Esophagus mucosa (tissue), 1 donor: ENCODE data around the gene CLSTN2. TPM values are rescaled to one million over a fixed set of nuclear protein-coding genes. Genes with fewer than 3 reads are reported as not detected.

Source experiments
- ATAC-seq: fragments of 200-7000 bp; cut with Tn5 transposase; one replicate; pipeline ENCODE4 v1.9.1; 2020
- total RNA-seq: library from RNA; stranded (reverse); gene quantifications from one replicate; pipeline ENCODE4 v1.2.4, GENCODE V29; 2023
- donor health status: DM: yes; HTN: yes; CAD: no.

Gene CLSTN2
- 1.5 TPM for total RNA-seq

- ATAC-seq = peak; percentile 77
These were observed at the start of gene CLSTN2 for GRCh38 chr3:139935016-139935865. TSS of gene CLSTN2 (plus strand) at chr3:139935185.

GRCh38 chr3:139887431-139887830, 47.6 kb upstream of the CLSTN2 start:
- no peak for ATAC-seq

- ATAC-seq = no peak
These were observed 46.3 kb upstream of the CLSTN2 start for GRCh38 chr3:139888561-139889140.

- ATAC-seq = no peak
These were observed 41.6 kb upstream of the CLSTN2 start for GRCh38 chr3:139893267-139893962.

GRCh38 chr3:139893963-139894642, 40.9 kb upstream of the CLSTN2 start:
- ATAC-seq = no peak

GRCh38 chr3:139894643-139894989, 40.4 kb upstream of the CLSTN2 start:
- no peak for ATAC-seq

GRCh38 chr3:139897759-139898158, 37.2 kb upstream of the CLSTN2 start:
- no peak for ATAC-seq

- peak; percentile 84 for ATAC-seq
These were observed 28.6 kb upstream of the CLSTN2 start for GRCh38 chr3:139906418-139906817.

GRCh38 chr3:139909811-139910210, 25.2 kb upstream of the CLSTN2 start:
- ATAC-seq = no peak

- ATAC-seq = no peak
These were observed 18.7 kb upstream of the CLSTN2 start for GRCh38 chr3:139916271-139916670.

GRCh38 chr3:139917226-139917785, 17.7 kb upstream of the CLSTN2 start:
- no peak for ATAC-seq

GRCh38 chr3:139928708-139929505, 6.1 kb upstream of the CLSTN2 start:
- ATAC-seq = no peak

GRCh38 chr3:139930211-139930610, 4.8 kb upstream of the CLSTN2 start:
- no peak for ATAC-seq

- no peak for ATAC-seq
These were observed 1.2 kb upstream of the CLSTN2 start for GRCh38 chr3:139933766-139934165.

GRCh38 chr3:139934613-139935015, 371 bp upstream of the CLSTN2 start:
- peak; percentile 64 for ATAC-seq

GRCh38 chr3:139935866-139936817, 1.2 kb downstream of the CLSTN2 start:
- ATAC-seq = peak; percentile 24

GRCh38 chr3:139937674-139938279, 2.8 kb downstream of the CLSTN2 start:
- ATAC-seq = no peak

GRCh38 chr3:139939681-139940190, 4.8 kb downstream of the CLSTN2 start:
- no peak for ATAC-seq

GRCh38 chr3:139940622-139941021, 5.6 kb downstream of the CLSTN2 start:
- no peak for ATAC-seq

GRCh38 chr3:139941580-139941979, 6.6 kb downstream of the CLSTN2 start:
- no peak for ATAC-seq
